ENCODE data around the gene CYS1.
"Not testable (repeated sequence)": the region's sequence is repeated elsewhere in the genome, so short reads cannot be mapped to it uniquely, and the experiment has no call there.

The CYS1 gene

GRCh38 chr2:10122500-10123280 lies 42.5 kb upstream of the CYS1 start, which contains the start of gene RRM2:
Gene RRM2, plus strand, starts transcription at chr2:10122739. Its CDS starts 60 bp downstream, at chr2:10122799.
- no peak for TF ChIP-seq CTCF (conservative IDR thresholded peaks at IDR 0.05)
- H3K27ac ChIP-seq, result peak within 1 kb of the TSS; percentile 76

- H3K27ac ChIP-seq, result peak overlapping the region; percentile 76
- TF ChIP-seq CTCF (conservative IDR thresholded peaks at IDR 0.05), result no peak
Measured at GRCh38 chr2:10120877-10121574, 40.8 kb upstream of the CYS1 start.

- no peak for TF ChIP-seq CTCF (conservative IDR thresholded peaks at IDR 0.05)
- peak overlapping the region; percentile 76 for H3K27ac ChIP-seq
Measured at GRCh38 chr2:10120158-10120876, 40.1 kb upstream of the CYS1 start.

- TF ChIP-seq CTCF (conservative IDR thresholded peaks at IDR 0.05), result no peak
- peak overlapping the region; percentile 76 for H3K27ac ChIP-seq
Measured at GRCh38 chr2:10119601-10120157, 39.5 kb upstream of the CYS1 start.

- TF ChIP-seq CTCF (conservative IDR thresholded peaks at IDR 0.05), result no peak
- no peak overlapping the region for H3K27ac ChIP-seq
Measured at GRCh38 chr2:10119027-10119325, 38.8 kb upstream of the CYS1 start.

GRCh38 chr2:10109311-10109710 lies 29.1 kb upstream of the CYS1 start:
- no peak overlapping the region for H3K27ac ChIP-seq
- TF ChIP-seq CTCF (conservative IDR thresholded peaks at IDR 0.05), result no peak

- not testable (repeated sequence) for H3K27ac ChIP-seq
Measured at GRCh38 chr2:10104906-10105305, 24.7 kb upstream of the CYS1 start.
